Stimulated activated CD8-positive, alpha-beta memory T cell treated with anti-CD3 and anti-CD28 coated beads, Interleukin-7, amount 100 ng/mL, for 48 hours (primary cell): ENCODE measurements around the gene ANXA11.

Source experiments
- DNase-seq, 2 donors: peaks; one replicate each; pipeline ENCODE4 v3.0.0-alpha.2; 2020; ENCODE audit warnings: low read depth in 1 of 2; ENCODE audit errors: extremely low read depth in 1 of 2

ANXA11 gene

DNA sequence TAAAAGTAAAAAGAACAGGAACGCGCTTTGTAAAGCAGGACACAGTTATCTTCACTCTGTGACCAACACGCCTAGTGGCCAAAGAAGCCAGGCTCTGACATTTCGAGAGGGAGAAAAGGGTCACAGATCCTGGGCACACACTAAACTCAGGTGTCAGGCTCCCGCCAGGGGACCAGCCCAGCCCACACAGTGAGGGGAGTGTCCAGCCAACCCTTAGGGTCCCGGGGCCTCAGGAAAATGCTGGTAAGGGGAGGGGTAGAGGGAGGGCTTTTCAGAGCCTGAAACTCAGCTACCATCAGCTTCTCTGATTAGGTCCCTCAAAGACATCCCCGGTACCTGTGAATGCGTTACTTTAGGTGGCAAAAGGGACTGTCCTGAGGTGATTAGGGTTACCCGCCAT lies 16.6 kb downstream of the ANXA11 start:
- DNase-seq, result no peak

DNA sequence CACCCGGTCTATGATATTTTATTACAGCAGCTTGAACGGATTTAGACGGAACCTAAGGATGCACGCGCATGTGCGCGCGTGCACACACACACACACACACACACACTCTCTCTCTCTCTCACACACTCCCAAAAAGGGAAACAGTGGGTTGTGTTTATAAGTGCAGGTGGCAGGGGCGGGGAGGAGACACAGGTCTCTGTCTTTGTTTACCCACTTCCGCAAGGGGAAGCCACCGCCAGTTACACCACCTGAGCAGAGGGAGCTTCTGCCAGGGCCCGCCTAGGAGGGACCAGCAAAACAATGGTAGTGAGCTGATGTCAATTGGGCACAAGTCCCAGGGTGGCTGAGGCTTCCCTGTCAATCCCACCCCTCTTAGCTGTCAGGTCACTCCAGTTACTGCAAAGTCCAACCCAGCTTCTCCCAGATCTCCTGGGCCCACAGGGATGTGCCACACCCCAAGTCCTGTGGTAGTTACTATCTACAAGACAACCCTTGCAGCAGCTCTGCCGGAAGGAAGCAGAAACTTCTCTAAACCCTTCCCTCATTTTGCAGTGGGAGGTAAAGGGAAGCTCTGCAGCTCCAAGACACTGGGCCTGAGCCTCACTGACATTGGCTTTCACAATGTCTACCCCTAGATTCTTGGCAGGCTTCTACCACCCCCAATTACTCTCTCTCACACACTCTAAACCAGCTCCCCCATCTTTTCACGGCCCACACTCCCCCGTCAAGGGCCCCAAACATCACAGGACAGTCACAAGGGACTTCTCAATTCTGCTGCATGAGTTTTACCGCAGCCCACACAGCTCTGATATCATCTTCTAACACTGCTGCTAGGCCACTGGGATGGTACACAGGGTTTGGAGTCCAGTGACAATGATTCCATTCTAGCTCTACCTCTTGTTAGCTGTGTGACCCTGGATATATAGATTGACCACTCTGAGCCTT lies 17.6 kb downstream of the ANXA11 start:
- DNase-seq, result peak; percentile 39 to 73

DNA sequence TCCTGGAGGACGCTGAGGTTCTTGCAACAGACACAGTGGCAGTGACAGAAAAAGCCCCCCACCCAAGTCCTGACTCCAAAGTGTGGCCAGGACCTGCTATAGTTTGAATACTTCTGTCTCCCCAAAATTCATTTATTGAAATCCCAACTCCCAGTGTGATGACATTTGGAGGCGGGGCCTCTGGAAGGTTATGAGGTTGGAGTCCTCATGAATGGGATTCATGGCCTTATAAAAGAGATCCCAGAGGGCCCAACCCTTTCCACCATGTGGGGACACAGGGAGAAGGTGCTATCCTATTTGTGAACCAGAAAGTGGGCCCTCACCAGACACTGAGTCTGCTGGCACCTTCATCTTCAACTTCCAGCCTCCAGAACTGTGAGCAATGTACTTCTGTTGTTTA lies 18.3 kb downstream of the ANXA11 start:
- no peak for DNase-seq

DNA sequence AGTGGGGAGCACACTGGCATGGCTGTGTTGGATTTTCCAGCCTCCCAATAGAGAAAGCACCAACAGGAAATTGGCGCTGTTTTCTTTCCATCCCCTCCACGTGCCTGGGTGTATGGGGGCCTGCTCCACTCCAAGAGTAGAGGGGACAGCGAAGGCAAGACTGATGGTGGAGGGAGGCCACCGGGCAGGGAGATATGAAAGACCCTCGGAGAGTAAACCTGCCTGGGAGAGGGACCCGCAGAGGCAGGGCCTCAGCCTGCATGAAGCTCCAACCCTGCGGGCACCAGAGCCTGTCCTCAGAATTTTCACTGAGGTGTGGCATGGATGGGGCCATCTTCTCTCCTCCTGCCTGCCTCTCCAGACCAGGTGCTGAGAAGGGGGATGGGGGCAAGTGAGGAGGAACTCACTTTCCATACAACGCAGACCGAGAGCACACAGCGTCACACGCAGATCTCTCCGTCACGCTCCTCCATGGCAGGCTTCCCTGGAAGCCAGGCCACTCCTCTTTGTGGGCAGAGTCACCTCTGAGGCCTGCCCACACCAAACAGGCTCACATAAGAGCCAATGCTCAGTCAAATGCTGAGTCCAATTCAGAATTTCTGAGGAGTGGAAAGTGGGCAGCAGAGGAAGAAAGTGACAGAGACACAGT lies 18.8 kb downstream of the ANXA11 start:
- peak in 1 of 2 donors; percentile 54 for DNase-seq

DNA sequence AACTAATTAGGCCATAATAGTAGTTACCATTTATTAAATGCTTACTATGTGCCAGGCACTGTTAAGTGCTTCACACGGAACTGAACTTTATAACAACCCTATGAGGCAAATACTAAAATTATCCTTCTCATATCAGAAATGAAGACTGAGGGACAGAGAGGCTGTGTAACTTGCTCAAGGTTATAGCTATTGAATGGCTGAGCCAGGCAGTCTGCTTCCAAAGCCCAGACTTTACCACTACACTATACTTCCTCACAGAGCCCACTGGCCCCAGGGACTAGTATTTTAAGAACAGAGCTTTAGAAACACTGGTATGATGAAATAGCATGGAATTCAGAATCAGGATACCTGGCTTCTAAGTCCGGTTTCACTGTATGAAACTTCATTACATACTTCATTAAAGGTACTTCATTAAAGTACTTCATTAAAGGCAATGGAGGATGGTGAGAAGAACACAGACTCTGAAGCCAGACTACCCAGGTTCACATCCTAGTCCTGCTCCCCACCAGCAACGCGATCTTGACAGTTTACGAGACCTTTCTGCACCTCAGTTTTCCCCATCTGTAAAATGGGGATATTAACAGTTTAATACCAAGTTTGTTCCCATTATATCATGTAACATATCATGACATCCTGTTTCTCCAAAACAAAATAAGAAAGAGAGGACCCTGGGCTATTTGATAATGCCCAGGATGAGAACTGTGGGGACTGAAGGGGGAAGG lies 19.6 kb downstream of the ANXA11 start:
- no peak for DNase-seq

DNA sequence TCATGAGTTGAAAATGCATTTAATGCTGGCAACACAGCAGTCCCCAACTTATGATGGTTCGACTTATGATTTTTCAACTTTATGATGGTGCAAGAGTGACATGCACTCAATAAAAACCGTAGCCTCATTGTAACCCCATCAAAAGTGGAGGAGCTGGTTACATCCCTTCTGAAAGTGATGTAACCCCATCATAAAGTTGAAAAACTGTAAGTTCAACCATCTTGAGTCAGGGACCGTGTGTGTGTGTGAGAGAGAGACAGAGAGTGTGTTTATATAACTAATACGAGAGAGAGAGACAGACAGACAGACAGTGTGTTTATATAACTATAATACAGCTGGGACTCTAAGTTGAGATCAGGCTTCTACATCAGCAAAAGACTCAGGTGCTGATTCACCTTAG lies 21.0 kb downstream of the ANXA11 start:
- DNase-seq, result no peak

DNA sequence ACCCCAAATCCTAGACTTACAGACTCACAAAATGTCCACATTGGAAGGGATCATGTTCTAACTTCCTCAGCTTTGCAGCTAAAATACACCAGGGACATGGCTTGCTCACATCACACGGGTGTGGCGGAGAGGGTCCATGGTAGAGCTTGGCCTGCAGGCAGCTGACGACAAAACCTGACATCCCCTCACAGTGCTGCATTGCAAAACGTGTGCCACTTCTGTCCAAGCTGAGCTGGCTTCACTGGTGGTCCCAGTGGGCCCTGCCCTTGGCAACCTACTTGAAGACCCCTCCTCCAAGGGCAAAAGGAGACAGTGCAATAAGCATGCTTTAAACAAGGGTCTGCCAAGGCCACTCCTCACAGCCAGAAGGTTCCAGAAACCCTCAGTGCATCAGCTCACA lies 21.9 kb downstream of the ANXA11 start:
- DNase-seq, result no peak

DNA sequence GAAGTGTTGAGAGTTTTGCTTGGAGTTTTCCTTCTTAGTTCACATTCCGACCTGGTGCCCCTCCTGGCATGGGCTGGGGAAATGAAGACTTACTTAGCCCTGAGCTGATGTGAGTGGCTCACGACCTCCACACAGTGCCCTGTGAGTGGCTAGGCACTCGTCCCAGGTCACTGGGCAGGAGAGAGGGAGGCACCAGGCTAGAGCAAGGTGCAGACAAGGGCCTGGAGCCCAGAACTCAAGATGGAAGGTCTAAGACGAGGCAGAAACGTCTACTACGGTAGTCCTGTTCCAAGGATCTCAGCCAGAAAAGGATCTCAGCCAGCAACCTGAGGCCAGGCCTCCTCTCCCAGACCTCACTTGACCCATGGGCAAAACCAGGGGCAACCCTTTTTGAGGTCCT lies 22.4 kb downstream of the ANXA11 start:
- DNase-seq, result no peak

DNA sequence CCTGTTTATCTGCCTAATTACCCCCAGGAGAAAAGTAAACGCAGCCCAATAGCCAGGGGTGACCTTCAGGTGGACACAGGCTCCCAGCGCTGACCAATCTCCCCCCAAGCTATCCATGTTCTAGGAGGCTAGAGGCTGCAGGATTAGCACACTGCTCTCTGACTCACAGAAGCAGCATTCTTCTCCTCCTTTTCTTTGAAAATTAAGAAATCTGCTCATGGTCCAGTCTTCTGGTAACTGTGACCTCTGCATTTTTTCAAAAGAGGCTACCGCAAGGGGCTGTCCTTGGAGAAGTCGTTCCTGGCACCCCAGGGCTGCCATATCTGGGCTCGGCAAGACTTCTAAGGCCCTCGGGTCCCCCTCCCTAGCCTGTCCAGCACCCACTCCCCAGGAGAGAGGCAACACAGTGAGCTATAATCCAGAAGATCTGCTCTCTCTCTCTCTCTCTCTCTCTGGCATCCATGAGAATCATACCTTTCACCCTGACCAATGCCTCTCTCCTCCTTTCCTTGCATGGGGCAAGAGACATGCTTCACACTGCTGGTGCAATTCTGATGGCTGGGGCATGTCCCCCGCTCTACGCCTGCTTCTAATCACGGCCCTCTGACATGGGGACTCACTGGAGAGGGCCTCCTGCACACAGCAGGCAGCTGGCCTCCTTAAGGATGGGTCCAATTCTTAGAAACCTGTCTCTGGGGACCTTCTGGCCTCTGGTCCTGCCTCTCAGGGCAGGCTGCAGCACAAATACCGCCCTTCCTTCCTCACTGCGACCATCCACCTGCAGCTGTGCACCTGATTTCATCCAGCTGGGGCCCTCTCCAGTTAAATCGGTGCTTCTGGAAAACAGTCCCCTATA lies 27.3 kb downstream of the ANXA11 start:
- no peak for DNase-seq

DNA sequence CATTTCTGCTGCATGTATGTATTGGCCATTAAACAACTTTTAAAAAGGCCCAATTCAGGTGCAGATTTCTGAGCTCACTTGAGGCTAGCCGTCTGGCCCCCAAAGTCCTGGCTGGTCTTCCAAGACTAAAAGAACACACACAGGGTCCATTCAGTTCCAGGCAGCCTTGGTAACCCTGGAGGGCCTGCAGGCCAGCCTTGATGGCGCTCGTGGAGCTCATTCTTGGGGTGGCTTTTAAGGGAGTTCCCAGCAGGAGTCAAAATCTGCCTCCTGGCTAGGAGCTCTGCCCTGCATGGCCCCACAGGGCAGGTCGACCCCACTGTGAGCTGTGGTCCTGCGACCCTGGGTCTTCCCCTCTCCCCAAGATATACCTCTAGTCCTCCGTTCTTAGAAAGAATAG lies 28.8 kb downstream of the ANXA11 start:
- DNase-seq, result no peak

DNA sequence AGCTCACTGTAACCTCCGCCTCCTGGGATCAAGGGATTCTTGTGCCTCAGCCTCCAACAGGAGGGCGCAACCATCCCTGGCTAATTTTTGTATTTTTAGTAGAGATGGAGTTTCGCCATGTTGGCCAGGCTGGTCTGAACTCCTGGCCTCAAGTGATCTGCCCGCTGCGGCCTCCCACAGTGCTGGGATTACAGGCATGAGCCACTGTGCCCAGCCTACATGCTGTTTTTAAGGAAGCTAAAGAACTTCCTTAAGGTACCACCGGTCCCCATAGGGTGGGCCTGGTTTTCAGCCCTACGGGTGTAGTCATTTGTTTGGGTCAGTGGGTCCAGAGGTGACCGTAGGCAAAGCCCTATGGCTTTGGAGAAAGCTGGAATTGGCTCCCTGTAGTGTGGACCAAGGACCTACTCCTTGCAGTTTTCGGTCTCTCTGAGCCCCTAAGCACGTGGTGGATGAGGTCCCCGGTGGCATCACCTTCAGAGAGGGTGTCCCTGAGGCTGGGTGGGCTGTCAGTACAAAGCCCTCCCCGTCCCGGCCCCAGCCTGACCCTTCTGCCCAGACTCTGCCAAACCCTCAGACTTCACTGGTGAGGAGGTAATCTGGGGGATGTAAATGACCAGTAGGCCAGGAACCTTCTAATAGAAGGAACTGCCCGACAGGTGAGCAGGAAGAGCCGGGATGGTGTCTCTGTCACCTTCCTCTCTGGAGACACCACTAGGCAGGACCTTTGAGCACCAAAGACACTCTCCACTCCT lies 30.5 kb downstream of the ANXA11 start:
- DNase-seq, result no peak

DNA sequence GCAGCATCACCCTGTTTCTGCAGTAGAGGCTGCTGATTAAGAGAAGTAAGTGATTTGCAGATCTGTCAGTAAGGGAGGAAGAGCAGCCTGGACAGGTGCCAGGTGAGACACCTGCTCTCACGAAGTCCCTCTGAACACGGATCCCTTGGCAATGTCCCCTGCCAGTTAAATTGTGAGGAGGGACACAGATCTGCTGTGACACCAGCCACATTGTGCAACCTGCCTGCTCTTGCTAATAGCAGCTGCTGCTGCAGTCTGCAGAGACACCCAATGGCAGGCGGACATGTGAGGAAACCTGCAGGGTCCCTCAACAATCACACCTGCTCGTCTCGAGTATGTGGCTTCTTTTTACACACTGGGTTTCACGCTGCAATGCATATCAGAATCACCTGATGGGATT lies 31.9 kb downstream of the ANXA11 start:
- no peak for DNase-seq

DNA sequence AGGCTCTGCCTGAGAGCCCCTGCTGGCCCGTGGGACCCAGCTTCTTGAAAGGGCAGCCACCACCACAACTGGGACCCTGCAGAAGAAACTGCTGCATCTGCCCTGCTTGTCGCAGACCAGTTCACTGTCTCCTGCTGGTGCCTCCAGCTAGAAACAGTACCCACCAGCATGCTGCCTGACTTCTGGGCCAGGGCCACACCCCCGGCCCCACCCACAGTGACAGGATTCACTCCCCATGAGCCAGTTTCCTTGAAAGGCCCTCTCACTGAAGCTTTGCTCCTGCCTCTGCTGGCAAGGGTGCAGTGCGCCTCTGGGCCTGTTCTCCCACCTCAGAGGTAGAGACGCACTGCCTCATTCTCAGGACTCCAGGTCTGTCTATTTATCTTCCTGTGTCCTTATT lies 32.4 kb downstream of the ANXA11 start:
- DNase-seq, result no peak

DNA sequence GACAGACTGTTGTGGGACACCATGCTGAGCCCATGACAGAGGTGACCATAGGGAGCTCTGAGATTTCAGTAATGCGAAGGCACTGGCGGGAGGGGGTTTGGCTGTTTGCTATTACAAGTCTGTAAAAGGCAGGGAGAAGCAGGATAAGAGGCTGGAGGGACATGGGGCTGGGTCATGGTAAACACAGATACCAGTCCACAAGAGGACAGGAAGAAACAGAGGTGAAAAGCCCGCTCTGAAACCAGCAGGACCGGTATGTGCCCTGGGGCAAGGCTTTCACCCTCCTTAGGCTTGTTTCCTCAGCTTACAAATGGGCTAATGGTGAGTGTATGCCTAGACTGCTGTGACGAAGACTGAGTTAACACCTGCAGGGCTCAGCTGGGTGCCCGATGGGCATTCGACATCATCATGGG lies 34.1 kb downstream of the ANXA11 start:
- DNase-seq, result no peak

DNA sequence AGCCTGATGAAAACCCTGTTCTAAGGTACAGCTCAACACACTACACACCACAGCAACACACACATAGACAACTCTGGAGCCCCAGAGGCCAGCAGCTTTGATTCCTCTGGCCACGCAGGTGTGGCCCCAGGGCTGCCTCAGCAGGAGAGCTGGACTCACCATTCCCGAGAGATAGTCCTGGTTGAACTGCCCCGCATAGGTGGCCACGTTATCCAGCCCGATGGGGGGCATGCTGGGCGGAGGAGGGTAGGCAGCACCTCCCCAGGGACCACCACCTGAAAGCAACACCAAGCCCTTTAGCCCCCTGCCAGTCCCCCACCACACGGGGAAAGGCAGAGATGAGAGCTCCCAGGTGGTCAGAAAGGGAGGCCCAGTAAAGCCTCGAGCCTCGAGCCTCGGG lies 34.7 kb downstream of the ANXA11 start:
- no peak for DNase-seq

DNA sequence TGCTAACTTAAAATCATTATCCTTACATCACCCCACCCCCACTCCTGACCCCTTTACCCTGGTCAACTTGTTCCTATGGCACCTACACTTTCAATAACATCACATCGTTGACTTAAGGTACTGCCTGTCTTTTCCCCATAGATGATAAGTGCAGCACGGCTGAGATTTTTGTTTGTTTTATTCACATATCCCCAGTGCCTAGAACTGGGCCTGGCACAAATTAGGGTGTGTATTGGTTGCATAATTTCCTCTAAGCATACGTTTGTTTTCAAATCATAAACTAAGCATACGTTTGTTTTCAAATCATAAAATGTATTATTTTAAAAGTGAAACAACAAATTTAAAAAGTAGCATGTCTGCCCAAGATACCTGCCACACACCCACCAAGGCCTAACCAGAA lies 35.3 kb downstream of the ANXA11 start:
- DNase-seq, result no peak

DNA sequence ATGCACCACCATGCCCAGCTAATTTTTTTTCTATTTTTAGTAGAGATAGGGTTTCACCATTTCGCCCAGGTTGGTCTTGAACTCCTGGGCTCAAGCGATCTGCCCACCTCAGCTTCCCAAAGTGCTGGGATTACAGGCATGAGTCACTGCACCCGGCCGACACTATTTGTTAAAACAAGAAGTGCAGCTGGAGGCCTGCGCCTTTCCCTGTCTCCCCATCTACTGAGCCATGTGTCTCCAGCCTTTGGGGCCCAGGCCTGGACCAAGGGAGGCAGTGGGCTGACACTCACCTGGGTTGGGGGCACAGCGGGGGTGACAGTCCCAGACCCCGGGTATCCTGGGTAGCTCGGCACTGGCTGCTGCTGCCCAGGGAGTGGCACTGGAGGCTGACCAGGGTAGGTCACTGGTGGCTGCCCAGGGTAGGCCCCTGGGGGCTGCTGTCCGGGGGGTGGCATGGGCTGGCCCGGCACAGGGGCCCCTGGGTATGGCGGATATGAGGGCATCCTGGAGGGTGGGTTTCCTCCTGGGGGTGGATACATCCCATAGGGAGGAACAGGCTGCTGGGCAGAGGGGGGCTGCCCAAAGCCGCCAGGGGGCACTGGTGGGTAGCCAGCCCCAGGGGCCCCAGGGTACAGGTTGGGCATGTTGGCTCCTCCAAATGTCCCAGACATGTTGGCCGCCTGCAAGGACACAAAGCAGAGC lies 36.5 kb downstream of the ANXA11 start:
- DNase-seq, result no peak

DNA sequence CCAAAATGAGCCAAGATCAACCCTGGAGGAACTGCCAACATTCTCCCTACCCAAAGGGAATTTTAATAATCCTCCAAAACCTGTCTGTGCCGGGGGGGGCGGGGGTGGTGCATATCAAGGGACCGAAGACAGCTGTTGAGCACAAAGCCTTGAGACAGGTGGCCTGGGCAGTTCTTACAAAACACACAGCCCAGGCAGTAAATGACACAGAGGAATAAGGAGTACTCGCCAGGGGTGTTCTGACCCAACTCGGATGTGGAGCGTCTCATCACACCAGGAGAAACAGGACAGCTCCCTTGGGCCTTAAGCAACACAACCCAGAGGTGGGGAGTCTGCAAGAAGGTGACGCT lies 37.2 kb downstream of the ANXA11 start:
- DNase-seq, result no peak

DNA sequence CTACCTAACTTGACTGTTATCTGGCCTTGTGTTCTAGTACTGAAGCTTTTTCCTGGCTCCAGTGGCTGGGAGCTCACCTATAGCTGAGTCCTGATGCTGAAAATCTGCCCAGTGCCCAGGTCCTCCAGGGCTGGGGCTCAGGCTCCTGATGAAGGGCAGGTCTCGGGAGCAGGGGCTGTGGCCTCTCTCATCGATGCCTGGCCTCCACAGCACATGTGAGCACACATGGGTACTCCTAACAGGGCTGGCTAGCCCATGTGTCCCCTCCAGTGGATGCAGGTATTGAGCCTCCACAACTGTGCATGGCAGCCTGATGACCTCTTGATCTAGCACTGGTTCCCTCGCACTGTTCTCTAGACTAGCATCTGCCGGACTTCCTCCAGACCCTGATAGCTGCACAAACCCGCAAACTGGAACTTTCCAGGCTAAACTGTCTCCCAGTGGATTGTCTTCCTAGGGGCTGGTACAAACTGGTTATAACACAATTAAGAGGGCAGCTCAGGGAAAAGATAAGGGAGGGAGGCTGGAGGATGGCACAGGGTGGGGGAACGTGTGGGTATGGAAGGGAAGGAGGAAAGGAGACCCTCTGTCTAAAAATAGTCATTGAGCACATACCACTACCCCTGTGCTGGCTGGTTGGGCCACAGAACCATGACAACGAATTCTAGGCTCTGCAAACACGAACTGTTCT lies 37.7 kb downstream of the ANXA11 start:
- no peak for DNase-seq
